ENCODE measurements around the gene BNC2. TPM values are rescaled to one million over a fixed set of nuclear protein-coding genes. Genes with fewer than 3 reads are reported as not detected.

The BNC2 gene
- total and polyA plus RNA-seq, 2 of the 4 experiments (the other 2 are of a cell fraction): 15.5 to 45.2 TPM

DNA sequence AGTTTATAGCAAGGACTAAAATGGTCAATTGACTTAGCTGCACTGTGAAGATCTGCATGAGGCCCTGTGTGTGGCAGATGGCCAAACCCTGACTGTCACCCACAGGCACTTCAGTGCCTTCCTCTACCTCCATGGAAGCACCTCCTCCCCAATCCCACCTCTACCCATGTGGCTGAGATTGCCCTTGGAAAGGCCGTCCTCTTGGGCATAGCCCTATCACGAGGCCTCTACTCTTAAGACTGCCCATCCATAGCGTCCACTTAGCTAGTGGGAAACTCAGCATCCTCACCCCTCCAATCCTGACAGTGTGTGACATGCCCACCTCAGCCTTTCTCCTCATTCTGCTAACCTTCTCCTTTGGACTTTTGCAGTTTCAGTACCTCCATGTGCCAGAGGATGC is 510.2 kb downstream of the BNC2 start:
- intact Hi-C loops (cut with micrococcal nuclease): no loop called here
- POLR2A ChIA-PET (ENCODE audit: unreplicated experiment): no interaction called here
- Histone ChIP-seq H2BK120ac (ENCODE audit: low read depth, low read length) (peak overlapping the region; percentile 7; the same call in 1 of the 2 replicates), H2AK9ac (replicated peaks; ENCODE audit: low read depth, low read length, poor library complexity) (no peak overlapping the region), H3K4me2 (ENCODE audit: low read depth, low read length) (no peak overlapping the region), H3K56ac (ENCODE audit: extremely low read depth, insufficient read depth, low read length) (no peak overlapping the region), H2BK20ac (ENCODE audit: low read depth, low read length) (no peak overlapping the region; the same call in 1 of the 2 replicates), H4K20me1 (ENCODE audit: insufficient read depth, low read length) (no peaks in the 10 kb centered on the region), H3K23ac (ENCODE audit: low read depth, low read length) (no peak overlapping the region), H3K4me3 (ENCODE audit: insufficient read depth, low read depth, low read length) (no peak overlapping the region), H2BK15ac (ENCODE audit: low read depth, low read length) (peak overlapping the region; percentile 72; the same call in 2 of the 3 replicates), H3K14ac (replicated peaks; ENCODE audit: low read depth, low read length) (no peak overlapping the region), H3K79me1 (ENCODE audit: low read depth in 1 of 2, low read length in 2 of 2) (no peaks in the 10 kb centered on the region), H3K36me3 (ENCODE audit: control insufficient read depth, insufficient read depth, low read length) (no peaks in the 10 kb centered on the region), H4K8ac (ENCODE audit: low read depth in 2 of 2, low read length in 2 of 2) (no peak overlapping the region), H2BK5ac (ENCODE audit: low read depth, low read length, poor library complexity, severe bottlenecking) (peak overlapping the region; percentile 10), H3K9me1 (ENCODE audit: insufficient read depth, low read length) (0 out of 2 replicates have a peak, but pooled peaks cover 3% of the 10 kb centered on the region), H3K27ac (ENCODE audit: insufficient read depth, low read length) (no peak overlapping the region), H3K4me1 (ENCODE audit: control insufficient read depth, insufficient read depth, low read length) (no peaks in the 10 kb centered on the region), H2AK5ac (ENCODE audit: low read depth, low read length) (peak overlapping the region; percentile 31; the same call in 1 of the 2 replicates), H3K9ac (ENCODE audit: low read depth, low read length) (no peak overlapping the region), H3K18ac (ENCODE audit: low read depth, low read length) (no peak overlapping the region; the same call in 1 of the 2 replicates), H3K4ac (ENCODE audit: low read depth, low read length) (peak overlapping the region; percentile 23; the same call in 1 of the 2 replicates), H3K9me3 (ENCODE audit: control insufficient read depth, insufficient read depth, low read length) (peaks cover 2% of the 10 kb centered on the region; the same call in 1 of the 2 replicates), H4K5ac (ENCODE audit: low read depth, low read length) (no peak overlapping the region), H3K27me3 (ENCODE audit: control insufficient read depth, insufficient read depth, low read length) (no peaks in the 10 kb centered on the region), H2AFZ (replicated peaks; ENCODE audit: low read length, poor library complexity) (no peak overlapping the region), H4K91ac (ENCODE audit: insufficient read depth, low read depth, low read length) (peak overlapping the region; percentile 17; the same call in 1 of the 2 replicates)
- DNase-seq (no peak), ATAC-seq (ENCODE audit: low read depth) (no peak)
- TF ChIP-seq BHLHE40 (IDR thresholded peaks at IDR 0.05; ENCODE audit: low read depth, low read length) (no peak), FOS (IDR thresholded peaks at IDR 0.05; ENCODE audit: low read depth, low read length) (no peak), CHD1 (IDR thresholded peaks at IDR 0.05; ENCODE audit: low read depth, low read length) (no peak), MXI1 (IDR thresholded peaks at IDR 0.05; ENCODE audit: borderline replicate concordance, low read depth, low read length) (no peak)
- TF ChIP-seq, protein P1, sequence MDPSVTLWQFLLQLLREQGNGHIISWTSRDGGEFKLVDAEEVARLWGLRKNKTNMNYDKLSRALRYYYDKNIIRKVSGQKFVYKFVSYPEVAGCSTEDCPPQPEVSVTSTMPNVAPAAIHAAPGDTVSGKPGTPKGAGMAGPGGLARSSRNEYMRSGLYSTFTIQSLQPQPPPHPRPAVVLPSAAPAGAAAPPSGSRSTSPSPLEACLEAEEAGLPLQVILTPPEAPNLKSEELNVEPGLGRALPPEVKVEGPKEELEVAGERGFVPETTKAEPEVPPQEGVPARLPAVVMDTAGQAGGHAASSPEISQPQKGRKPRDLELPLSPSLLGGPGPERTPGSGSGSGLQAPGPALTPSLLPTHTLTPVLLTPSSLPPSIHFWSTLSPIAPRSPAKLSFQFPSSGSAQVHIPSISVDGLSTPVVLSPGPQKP (IDR thresholded peaks at IDR 0.05; ENCODE audit: borderline replicate concordance, low read depth, low read length): no peak
- TF ChIP-seq, protein P2, sequence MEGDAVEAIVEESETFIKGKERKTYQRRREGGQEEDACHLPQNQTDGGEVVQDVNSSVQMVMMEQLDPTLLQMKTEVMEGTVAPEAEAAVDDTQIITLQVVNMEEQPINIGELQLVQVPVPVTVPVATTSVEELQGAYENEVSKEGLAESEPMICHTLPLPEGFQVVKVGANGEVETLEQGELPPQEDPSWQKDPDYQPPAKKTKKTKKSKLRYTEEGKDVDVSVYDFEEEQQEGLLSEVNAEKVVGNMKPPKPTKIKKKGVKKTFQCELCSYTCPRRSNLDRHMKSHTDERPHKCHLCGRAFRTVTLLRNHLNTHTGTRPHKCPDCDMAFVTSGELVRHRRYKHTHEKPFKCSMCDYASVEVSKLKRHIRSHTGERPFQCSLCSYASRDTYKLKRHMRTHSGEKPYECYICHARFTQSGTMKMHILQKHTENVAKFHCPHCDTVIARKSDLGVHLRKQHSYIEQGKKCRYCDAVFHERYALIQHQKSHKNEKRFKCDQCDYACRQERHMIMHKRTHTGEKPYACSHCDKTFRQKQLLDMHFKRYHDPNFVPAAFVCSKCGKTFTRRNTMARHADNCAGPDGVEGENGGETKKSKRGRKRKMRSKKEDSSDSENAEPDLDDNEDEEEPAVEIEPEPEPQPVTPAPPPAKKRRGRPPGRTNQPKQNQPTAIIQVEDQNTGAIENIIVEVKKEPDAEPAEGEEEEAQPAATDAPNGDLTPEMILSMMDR (conservative IDR thresholded peaks at IDR 0.05; ENCODE audit: low read depth, low read length): no peak
- TF ChIP-seq, protein P3, sequence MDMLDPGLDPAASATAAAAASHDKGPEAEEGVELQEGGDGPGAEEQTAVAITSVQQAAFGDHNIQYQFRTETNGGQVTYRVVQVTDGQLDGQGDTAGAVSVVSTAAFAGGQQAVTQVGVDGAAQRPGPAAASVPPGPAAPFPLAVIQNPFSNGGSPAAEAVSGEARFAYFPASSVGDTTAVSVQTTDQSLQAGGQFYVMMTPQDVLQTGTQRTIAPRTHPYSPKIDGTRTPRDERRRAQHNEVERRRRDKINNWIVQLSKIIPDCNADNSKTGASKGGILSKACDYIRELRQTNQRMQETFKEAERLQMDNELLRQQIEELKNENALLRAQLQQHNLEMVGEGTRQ (IDR thresholded peaks at IDR 0.05; ENCODE audit: low read depth, low read length): no peak
- dilution Hi-C loops (cut with HindIII; ENCODE audit: low sequenced_read_pairs, unreplicated experiment): no loop called here
- no TSS peak for BruUV-seq (replicated peaks)
- in situ Hi-C loops (cut with MboI; ENCODE audit: low sequenced_read_pairs): no loop called here
- CTCF ChIA-PET: no interaction called here
- WGBS, 2 experiments (ENCODE audit: extremely low coverage in 2 of 2, insufficient read length in 1 of 2): 100% methylated on average over 1 of the region's 3 CpGs; no CpG with 5 or more reads in 1 of the 2 experiments
